Naive thymus-derived CD4-positive, alpha-beta T cell (primary cell): ENCODE data around the gene UNCX. TPM values are rescaled to one million over a fixed set of nuclear protein-coding genes. Genes with fewer than 3 reads are reported as not detected.

Experiments
- ATAC-seq: fragments of 150-1000 bp; cut with Tn5 transposase; 2 replicates; pipeline ENCODE4 v1.10.0; 2021; ENCODE audit warnings: mild to moderate bottlenecking, moderate library complexity
- CTCF ChIA-PET: fragments of 350-600 bp; sonication (Branson Sonifier 250); formaldehyde crosslinking; loops from one replicate; lab custom pipeline; 2021; ENCODE audit warnings: antibody characterized with exemption; lab: Charles Lee
- POLR2A ChIA-PET: fragments of 350-600 bp; sonication (Branson Sonifier 250); formaldehyde crosslinking; loops from one replicate; lab custom pipeline; 2021; ENCODE audit warnings: antibody characterized with exemption, inconsistent platforms; lab: Charles Lee
- DNase-seq, 9 donors: peaks; one replicate each; pipeline versions ENCODE4 v3.0.0 to v3.0.0-alpha.2; 2020 to 2022; ENCODE audit warnings: mixed read lengths in 1 of 9
- H3K27ac ChIP-seq: one replicate; pipeline ENCODE4 v1.7.0; 2013; ENCODE audit warnings: mild to moderate bottlenecking, low read depth, low read length, moderate library complexity
- H3K27me3 ChIP-seq, 2 donors: one replicate each; pipeline ENCODE4 v1.7.0; 2013; ENCODE audit warnings: low read length in 2 of 2, mild to moderate bottlenecking in 2 of 2, moderate library complexity in 2 of 2; ENCODE audit not compliant: control insufficient read depth in 2 of 2, insufficient read depth in 2 of 2
- H3K36me3 ChIP-seq, 3 experiments: 1 replicate in 2 of 3; 2 replicates in 1 of 3; pipeline ENCODE4 v1.7.0; 2013; ENCODE audit warnings: low read length in 3 of 3, mild to moderate bottlenecking in 3 of 3, moderate library complexity in 1 of 3; ENCODE audit not compliant: insufficient read depth in 3 of 3, control insufficient read depth in 2 of 3
- H3K4me1 ChIP-seq, 2 donors: one replicate each; pipeline ENCODE4 v1.7.0; 2013; ENCODE audit warnings: low read length in 2 of 2, mild to moderate bottlenecking in 2 of 2, moderate library complexity in 1 of 2; ENCODE audit not compliant: control insufficient read depth in 2 of 2, insufficient read depth in 2 of 2
- H3K4me3 ChIP-seq: 2 replicates; pipeline ENCODE4 v1.7.0; 2013; ENCODE audit warnings: mild to moderate bottlenecking, low read length
- H3K9me3 ChIP-seq, 3 experiments: 1 replicate in 2 of 3; 2 replicates in 1 of 3; pipeline ENCODE4 v1.7.0; 2013; ENCODE audit warnings: low read length in 3 of 3; ENCODE audit not compliant: control insufficient read depth in 2 of 3
- H3K27ac Mint-ChIP-seq, 9 donors: one replicate each; pipeline ENCODE4 v1.8.0; 2020 to 2022; ENCODE audit warnings: mixed read lengths in 9 of 9, mild to moderate bottlenecking in 8 of 9, moderate library complexity in 5 of 9, inconsistent platforms in 2 of 9
- H3K27me3 Mint-ChIP-seq, 5 donors: one replicate each; pipeline ENCODE4 v1.8.0; 2021 to 2022; ENCODE audit warnings: mixed read lengths in 5 of 5, mild to moderate bottlenecking in 1 of 5
- H3K36me3 Mint-ChIP-seq, 5 donors: one replicate each; pipeline ENCODE4 v1.8.0; 2020 to 2022; ENCODE audit warnings: mixed read lengths in 5 of 5, mild to moderate bottlenecking in 3 of 5, inconsistent platforms in 1 of 5
- H3K4me1 Mint-ChIP-seq, 7 donors: one replicate each; pipeline ENCODE4 v1.8.0; 2020 to 2022; ENCODE audit warnings: mixed read lengths in 7 of 7, mild to moderate bottlenecking in 3 of 7, inconsistent platforms in 1 of 7
- H3K4me3 Mint-ChIP-seq, 10 donors: one replicate each; pipeline ENCODE4 v1.8.0; 2020 to 2022; ENCODE audit warnings: mild to moderate bottlenecking in 10 of 10, mixed read lengths in 10 of 10, moderate library complexity in 6 of 10, inconsistent platforms in 2 of 10
- H3K9me3 Mint-ChIP-seq, 11 donors: one replicate each; pipeline ENCODE4 v1.8.0; 2020 to 2022; ENCODE audit warnings: mixed read lengths in 11 of 11, mild to moderate bottlenecking in 4 of 11, inconsistent platforms in 1 of 11, moderate library complexity in 1 of 11
- intact Hi-C, 2 donors: fragments of 100-400 bp; cut with micrococcal nuclease; formaldehyde crosslinking; loops; one replicate each; pipeline ENCODE4 v1.15.1; 2023
- polyA plus RNA-seq, 2 donors: library from polyadenylated mRNA; unstranded; fragments of 300-500 nt; fragmentation: Illumina TruSeq; gene quantifications; one replicate each; pipeline ENCODE4 v1.2.3, GENCODE V29; 2021
- total RNA-seq, 6 experiments: library from RNA in 5 of 6; stranded (reverse) in 5 of 6; gene quantifications; 1 replicate in 5 of 6; 2 replicates in 1 of 6; pipeline ENCODE4 v1.2.3 and lab custom pipeline; 2021 to 2026

UNCX gene
- total and polyA plus RNA-seq, 7 experiments from 2014 or later = not detected

DNA sequence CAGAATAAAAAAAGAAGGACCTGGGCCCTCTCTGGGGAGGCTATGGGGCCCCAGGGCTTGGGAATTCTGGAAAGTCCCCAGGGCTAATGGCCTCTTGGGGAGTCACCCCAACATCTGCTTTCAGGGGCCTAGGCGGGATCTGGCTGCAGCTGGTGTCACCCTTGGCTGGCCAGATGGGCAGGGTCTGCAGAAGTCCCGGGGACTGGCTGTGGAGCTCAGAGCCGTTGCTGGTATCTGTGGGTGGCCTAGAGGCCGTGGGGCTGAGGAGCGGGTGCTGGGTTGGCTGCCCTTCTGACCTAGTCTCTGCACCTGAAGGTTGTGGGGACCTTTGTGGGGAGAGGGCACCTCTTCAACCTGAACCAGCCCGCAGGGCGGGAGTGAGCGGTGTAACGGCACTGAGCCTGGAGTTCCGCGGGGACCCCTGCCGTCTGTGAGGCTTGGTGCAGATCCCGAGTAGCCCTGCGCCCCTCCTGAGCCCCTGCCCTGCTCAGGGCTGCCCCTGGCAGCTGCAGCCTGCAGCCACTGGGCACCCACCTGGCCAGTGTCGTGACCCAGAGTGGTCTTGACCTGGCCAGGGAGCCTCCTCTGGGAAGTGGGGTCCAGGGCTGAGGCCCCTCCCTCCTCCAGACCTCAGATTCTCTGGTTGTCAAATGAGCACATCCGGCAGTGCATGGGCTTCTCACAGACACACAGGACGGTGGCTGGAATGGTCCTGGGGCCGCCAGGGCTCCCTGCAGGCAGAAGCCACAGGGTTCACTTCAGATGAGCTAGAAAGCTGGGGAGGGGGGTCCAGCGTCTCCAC lies 51.5 kb downstream of the UNCX start:
- H3K4me1 ChIP-seq = no peaks in the 10 kb centered on the region
- POLR2A ChIA-PET = no interaction called here
- intact Hi-C loops = no loop called here
- H3K4me3 Mint-ChIP-seq = no peak overlapping the region
- peaks cover 0 to 4% (median 1%) of the 10 kb centered on the region in 11 donors for H3K9me3 Mint-ChIP-seq
- H3K9me3 ChIP-seq = no peaks in the 10 kb centered on the region
- H3K27ac ChIP-seq = no peak overlapping the region
- H3K27me3 Mint-ChIP-seq = peaks cover 0 to 8% (median 0%) of the 10 kb centered on the region in 5 donors
- ATAC-seq = no peak
- H3K36me3 Mint-ChIP-seq = peaks cover 0 to 2% (median 0%) of the 10 kb centered on the region in 5 donors
- H3K27ac Mint-ChIP-seq = no peak overlapping the region
- H3K4me3 ChIP-seq = no peak overlapping the region
- CTCF ChIA-PET = no interaction called here
- no peaks in the 10 kb centered on the region for H3K4me1 Mint-ChIP-seq
- H3K27me3 ChIP-seq = no peaks in the 10 kb centered on the region
- no peak for DNase-seq
- no peaks in the 10 kb centered on the region for H3K36me3 ChIP-seq

- no peaks in the 10 kb centered on the region for H3K4me1 ChIP-seq
- H3K36me3 ChIP-seq = no peaks in the 10 kb centered on the region
- H3K4me1 Mint-ChIP-seq = peaks cover 0 to under 1% (median 0%) of the 10 kb centered on the region in 7 donors
- H3K9me3 ChIP-seq = no peaks in the 10 kb centered on the region
- no peak for DNase-seq
- H3K27ac ChIP-seq = no peak overlapping the region
- no peak overlapping the region for H3K4me3 ChIP-seq
- intact Hi-C loops = no loop called here
- H3K27ac Mint-ChIP-seq = no peak overlapping the region
- peaks cover 0 to 2% (median 0%) of the 10 kb centered on the region in 5 donors for H3K36me3 Mint-ChIP-seq
- POLR2A ChIA-PET = no interaction called here
- H3K27me3 ChIP-seq = no peaks in the 10 kb centered on the region
- H3K27me3 Mint-ChIP-seq = peaks cover 0 to 8% (median under 1%) of the 10 kb centered on the region in 5 donors
- no peak for ATAC-seq
- CTCF ChIA-PET = no interaction called here
- peaks cover 0 to 4% (median 1%) of the 10 kb centered on the region in 11 donors for H3K9me3 Mint-ChIP-seq
- H3K4me3 Mint-ChIP-seq = no peak overlapping the region
Observed at GRCh38 chr7:1284743-1285458, 52.2 kb downstream of the UNCX start.

- Histone ChIP-seq H3K27ac (no peak overlapping the region), H3K36me3 (no peaks in the 10 kb centered on the region), H3K4me1 (no peaks in the 10 kb centered on the region), H3K4me3 (no peak overlapping the region), H3K9me3 (no peaks in the 10 kb centered on the region), H3K27me3 (no peaks in the 10 kb centered on the region)
- ChIA-PET POLR2A (no interaction called here), CTCF (no interaction called here)
- Mint-ChIP-seq H3K27ac (no peak overlapping the region), H3K36me3 (no peaks in the 10 kb centered on the region), H3K4me3 (no peak overlapping the region), H3K4me1 (peaks cover 0 to 5% (median 0%) of the 10 kb centered on the region in 7 donors), H3K27me3 (peaks cover 0 to 13% (median 0%) of the 10 kb centered on the region in 5 donors), H3K9me3 (peaks cover 0 to 3% (median 0%) of the 10 kb centered on the region in 11 donors)
- ATAC-seq (no peak), DNase-seq (no peak)
- intact Hi-C loops = no loop called here
Observed at GRCh38 chr7:1285556-1286301, 53.1 kb downstream of the UNCX start.

Other genes starting within 250 kb of the UNCX start
- not detected for gene CYP2W1, start 249.7 kb upstream of the UNCX start, total RNA-seq
- not detected for gene CYP2W1, start 249.7 kb upstream of the UNCX start, polyA plus RNA-seq
- 10 to 100 TPM; 10.1 to 26.5 (median 15.9) TPM for gene GPR146, start 188.3 kb upstream of the UNCX start, total RNA-seq
- gene GPR146, start 188.3 kb upstream of the UNCX start, polyA plus RNA-seq = 10 to 100 TPM; 13.5 to 16.9 TPM
- gene GPER1, start 144.8 kb upstream of the UNCX start, total RNA-seq = 1 to 10 TPM in 1 of 5 experiments, under 1 TPM in 1, not detected in 3; 0.13 to 1.3 TPM
- gene GPER1, start 144.8 kb upstream of the UNCX start, polyA plus RNA-seq = under 1 TPM; 0.21 to 0.47 TPM
- 10 to 100 TPM; 21.2 to 74.5 (median 38.6) TPM for gene ZFAND2A, start 72.7 kb upstream of the UNCX start, total RNA-seq
- gene ZFAND2A, start 72.7 kb upstream of the UNCX start, polyA plus RNA-seq = 10 to 100 TPM; 43.2 to 51.7 TPM
- gene MICALL2, start 226.6 kb downstream of the UNCX start, total RNA-seq = 1 to 10 TPM in 4 of 5 experiments, under 1 TPM in 1; 0.89 to 5.0 (median 3.3) TPM
- under 1 TPM; 0.37 to 0.55 TPM for gene MICALL2, start 226.6 kb downstream of the UNCX start, polyA plus RNA-seq